B cell (primary cell): Measurements from ENCODE around the gene PTPRN2. TPM values are rescaled to one million over a fixed set of nuclear protein-coding genes. Genes with fewer than 3 reads are reported as not detected.

Experiments
- ATAC-seq: fragments of 200-7000 bp; cut with Tn5 transposase; one replicate; pipeline ENCODE4 v1.10.0; 2021; ENCODE audit warnings: low read depth, mild to moderate bottlenecking, moderate number of reproducible peaks, moderate library complexity
- CTCF ChIA-PET: fragments of 350-600 bp; sonication (Branson Sonifier 250); formaldehyde crosslinking; loops from one replicate; lab custom pipeline; 2021; ENCODE audit warnings: antibody characterized with exemption, inconsistent platforms; lab: Charles Lee
- POLR2A ChIA-PET: fragments of 350-600 bp; sonication (Branson Sonifier 250); formaldehyde crosslinking; loops from one replicate; lab custom pipeline; 2021; ENCODE audit warnings: antibody characterized with exemption; lab: Charles Lee
- DNase-seq: peaks from one replicate; pipeline ENCODE4 v3.0.0; 2013
- H2AFZ ChIP-seq: 2 replicates; pipeline ENCODE4 v1.6.1; 2012; ENCODE audit warnings: mild to moderate bottlenecking, low read depth, low read length; ENCODE audit not compliant: insufficient read depth, poor library complexity, severe bottlenecking
- H3K27ac ChIP-seq, 2 donors: 1 replicate in 1 of 2; 2 replicates in 1 of 2; pipeline ENCODE4 v1.5.1; 2012 to 2013; ENCODE audit warnings: low read length in 2 of 2, mild to moderate bottlenecking in 2 of 2, moderate library complexity in 1 of 2
- H3K27me3 ChIP-seq, 4 experiments: fragments of 200-600 bp in 1 of 4; sonication (generic) in 1 of 4; replicated peaks in 1 of 4; 1 replicate in 2 of 4; 2 replicates in 2 of 4; pipeline versions ENCODE4 v1.6.1 to v1.7.0; 2013 to 2016; ENCODE audit warnings: low read length in 3 of 4, mild to moderate bottlenecking in 2 of 4, mixed read lengths in 1 of 4, moderate library complexity in 1 of 4; ENCODE audit not compliant: insufficient read depth in 4 of 4, control insufficient read depth in 3 of 4; ENCODE audit errors: control extremely low read depth in 1 of 4
- H3K36me3 ChIP-seq, 2 experiments: replicated peaks in 1 of 2; 1 replicate in 1 of 2; 2 replicates in 1 of 2; pipeline versions ENCODE4 v1.6.1 to v1.7.1; 2013; ENCODE audit warnings: low read length in 1 of 2; ENCODE audit not compliant: insufficient read depth in 2 of 2, control insufficient read depth in 1 of 2; ENCODE audit errors: control extremely low read depth in 1 of 2, extremely low read depth in 1 of 2
- H3K4me1 ChIP-seq, 2 donors: fragments of 200-600 bp in 1 of 2; sonication (generic) in 1 of 2; 1 replicate in 1 of 2; 2 replicates in 1 of 2; pipeline versions ENCODE4 v1.5.1 to v1.6.1; 2013 to 2017; ENCODE audit warnings: low read length in 2 of 2; ENCODE audit not compliant: control insufficient read depth in 2 of 2, insufficient read depth in 2 of 2
- H3K4me2 ChIP-seq: replicated peaks from 2 replicates; pipeline ENCODE3; 2012; ENCODE audit warnings: mild to moderate bottlenecking, low read depth, low read length; ENCODE audit not compliant: poor library complexity, severe bottlenecking
- H3K4me3 ChIP-seq, 5 experiments: fragments of 200-600 bp in 1 of 5; sonication (generic) in 1 of 5; 1 replicate in 3 of 5; 2 replicates in 2 of 5; pipeline versions ENCODE4 v1.5.1 to v1.7.0; 2011 to 2016; ENCODE audit warnings: low read length in 4 of 5, mild to moderate bottlenecking in 4 of 5, low read depth in 2 of 5, control low read depth in 1 of 5, moderate library complexity in 1 of 5; ENCODE audit not compliant: insufficient read depth in 1 of 5; ENCODE audit errors: control extremely low read depth in 1 of 5, extremely low read depth in 1 of 5
- H3K79me2 ChIP-seq: fragments of 200-600 bp; sonication (generic); one replicate; pipeline ENCODE4 v1.6.0; 2016; ENCODE audit warnings: low read length; ENCODE audit not compliant: control insufficient read depth, insufficient read depth
- H3K9ac ChIP-seq: fragments of 200-600 bp; sonication (generic); 2 replicates; pipeline ENCODE4 v1.6.1; 2017; ENCODE audit warnings: mild to moderate bottlenecking, low read length, moderate library complexity
- H3K9me3 ChIP-seq, 3 donors: one replicate each; pipeline versions ENCODE4 v1.6.1 to v1.7.1; 2013; ENCODE audit warnings: low read length in 2 of 3; ENCODE audit not compliant: control insufficient read depth in 2 of 3, insufficient read depth in 1 of 3; ENCODE audit errors: control extremely low read depth in 1 of 3
- H4K20me1 ChIP-seq: 2 replicates; pipeline ENCODE4 v1.6.0; 2012; ENCODE audit warnings: mild to moderate bottlenecking, low read length; ENCODE audit not compliant: insufficient read depth, control insufficient read depth, poor library complexity, severe bottlenecking
- H3K27ac Mint-ChIP-seq: one replicate; pipeline ENCODE4 v1.8.0; 2021; ENCODE audit warnings: mixed read lengths
- H3K27me3 Mint-ChIP-seq: one replicate; pipeline ENCODE4 v1.8.0; 2021; ENCODE audit warnings: mixed read lengths
- H3K4me1 Mint-ChIP-seq: one replicate; pipeline ENCODE4 v1.8.0; 2021; ENCODE audit warnings: mixed read lengths
- H3K4me3 Mint-ChIP-seq: one replicate; pipeline ENCODE4 v1.8.0; 2021; ENCODE audit warnings: mixed read lengths
- H3K9me3 Mint-ChIP-seq: one replicate; pipeline ENCODE4 v1.8.0; 2022; ENCODE audit warnings: mixed read lengths; ENCODE audit not compliant: insufficient read depth
- CTCF ChIP-seq: fragments of 200-600 bp; IDR thresholded peaks from one replicate; pipeline ENCODE4 v1.8.0; 2022; ENCODE audit warnings: antibody characterized with exemption, mild to moderate bottlenecking
- EZH2 ChIP-seq: IDR thresholded peaks from 2 replicates; pipeline ENCODE4 v1.6.1; 2012; ENCODE audit warnings: borderline replicate concordance, low read depth, mild to moderate bottlenecking, moderate library complexity, low read length; ENCODE audit not compliant: insufficient read depth, poor library complexity, severe bottlenecking
- WGBS: methylation state at CpG from one replicate; pipeline ENCODE4 v1.1.5; 2013; ENCODE audit warnings: missing lambda C conversion rate; ENCODE audit not compliant: insufficient coverage; 5-methylcytosine and 5-hydroxymethylcytosine counted together
- intact Hi-C: fragments of 100-400 bp; cut with micrococcal nuclease; formaldehyde crosslinking; loops from one replicate; pipeline ENCODE4 v1.10.0; 2022
- polyA plus RNA-seq: library from polyadenylated mRNA; depleted of rRNA; stranded (reverse); fragments of >200 nt; gene quantifications from 2 replicates; pipeline ENCODE4 v1.2.3, GENCODE V29; 2012
- total RNA-seq, 2 donors: library from RNA; stranded (reverse); fragments of 120-200 nt in 1 of 2; gene quantifications; 1 replicate in 1 of 2; 2 replicates in 1 of 2; pipeline versions ENCODE4 v1.2.3 to v1.2.4, GENCODE V29; 2013 to 2022

Gene PTPRN2
- total and polyA plus RNA-seq, 2 donors (not counting 1 experiment from before 2014, with no cell fraction given): 2.0 to 5.0 TPM

GRCh38 chr7:158398750-158399149 is 188.9 kb downstream of the PTPRN2 start:
- Histone ChIP-seq H3K9ac (no peak overlapping the region), H3K4me3 (no peak overlapping the region), H3K27me3 (no peaks in the 10 kb centered on the region), H3K27ac (no peak overlapping the region), H4K20me1 (no peaks in the 10 kb centered on the region), H3K4me2 (no peak overlapping the region), H3K4me1 (no peaks in the 10 kb centered on the region), H3K79me2 (no peaks in the 10 kb centered on the region), H3K36me3 (no peaks in the 10 kb centered on the region), H2AFZ (no peak overlapping the region), H3K9me3 (peaks cover 0 to 41% (median 0%) of the 10 kb centered on the region in 3 donors)
- peaks cover 5% of the 10 kb centered on the region for H3K9me3 Mint-ChIP-seq
- ATAC-seq (no peak), DNase-seq (no peak)
- H3K4me1 Mint-ChIP-seq: no peaks in the 10 kb centered on the region
- ChIA-PET CTCF (no interaction called here), POLR2A (no interaction called here)
- intact Hi-C loops: no loop called here
- TF ChIP-seq EZH2 (no peak), CTCF (no peak)
- no CpG with 5 or more reads among the region's 1 CpG for WGBS
- H3K27ac Mint-ChIP-seq: no peak overlapping the region
- no peak overlapping the region for H3K4me3 Mint-ChIP-seq
- no peaks in the 10 kb centered on the region for H3K27me3 Mint-ChIP-seq

GRCh38 chr7:158397885-158398284 is 189.7 kb downstream of the PTPRN2 start:
- Histone ChIP-seq H2AFZ (no peak overlapping the region), H3K4me3 (no peak overlapping the region), H3K27me3 (no peaks in the 10 kb centered on the region), H3K79me2 (no peaks in the 10 kb centered on the region), H3K4me1 (no peaks in the 10 kb centered on the region), H3K36me3 (no peaks in the 10 kb centered on the region), H3K9me3 (peaks cover 0 to 41% (median 0%) of the 10 kb centered on the region in 3 donors), H4K20me1 (no peaks in the 10 kb centered on the region), H3K27ac (no peak overlapping the region), H3K9ac (no peak overlapping the region), H3K4me2 (no peak overlapping the region)
- Mint-ChIP-seq H3K9me3 (peaks cover 5% of the 10 kb centered on the region), H3K27me3 (no peaks in the 10 kb centered on the region), H3K27ac (no peak overlapping the region), H3K4me3 (no peak overlapping the region), H3K4me1 (no peaks in the 10 kb centered on the region)
- no peak for TF ChIP-seq EZH2
- TF ChIP-seq CTCF: no peak
- intact Hi-C loops: no loop called here
- WGBS: 94% methylated on average over 6 of the region's 6 CpGs
- no peak for ATAC-seq
- CTCF ChIA-PET: no interaction called here
- DNase-seq: no peak
- POLR2A ChIA-PET: no interaction called here
